Stimulated activated CD4-positive, alpha-beta T cell treated with anti-CD3 and anti-CD28 coated beads, Interleukin-1b, Interleukin-23, amount 100 ng/mL, for 1 hour (primary cell): ENCODE data around the gene SIRPD.
"Not testable (repeated sequence)": the region's sequence is repeated elsewhere in the genome, so short reads cannot be mapped to it uniquely, and the experiment has no call there.

Source experiments
- DNase-seq, 2 donors: peaks; one replicate each; pipeline ENCODE4 v3.0.0-alpha.2; 2020; ENCODE audit warnings: low read depth in 2 of 2

SIRPD gene

GRCh38 chr20:1537731-1538058, 19.8 kb downstream of the SIRPD start:
- no peak for DNase-seq

GRCh38 chr20:1536893-1537730, 20.4 kb downstream of the SIRPD start:
- no peak for DNase-seq

GRCh38 chr20:1535420-1536175, 21.9 kb downstream of the SIRPD start:
- no peak for DNase-seq

GRCh38 chr20:1534526-1534925, 23.0 kb downstream of the SIRPD start:
- DNase-seq = no peak

- no peak for DNase-seq
Observed at GRCh38 chr20:1533059-1533458, 24.4 kb downstream of the SIRPD start.

GRCh38 chr20:1528811-1529210, 28.7 kb downstream of the SIRPD start:
- no peak for DNase-seq

- DNase-seq = no peak
Observed at GRCh38 chr20:1527923-1528322, 29.6 kb downstream of the SIRPD start.

- no peak for DNase-seq
Observed at GRCh38 chr20:1526896-1527295, 30.6 kb downstream of the SIRPD start.

GRCh38 chr20:1526310-1526709, 31.2 kb downstream of the SIRPD start:
- no peak for DNase-seq

- no peak for DNase-seq
Observed at GRCh38 chr20:1524004-1524403, 33.5 kb downstream of the SIRPD start.

GRCh38 chr20:1517010-1517409, 40.5 kb downstream of the SIRPD start:
- no peak for DNase-seq

- DNase-seq = no peak
Observed at GRCh38 chr20:1513801-1514200, 43.7 kb downstream of the SIRPD start.

- peak in 1 of 2 donors; percentile 10 for DNase-seq
Observed at GRCh38 chr20:1509237-1509636, 48.3 kb downstream of the SIRPD start.

GRCh38 chr20:1508574-1508973, 48.9 kb downstream of the SIRPD start:
- no peak for DNase-seq

GRCh38 chr20:1507276-1507675, 50.2 kb downstream of the SIRPD start:
- no peak for DNase-seq

GRCh38 chr20:1505871-1506270, 51.6 kb downstream of the SIRPD start:
- no peak for DNase-seq

GRCh38 chr20:1505361-1505760, 52.1 kb downstream of the SIRPD start:
- no peak for DNase-seq

- DNase-seq = peak; percentile 43
Observed at GRCh38 chr20:1503564-1504227, 53.8 kb downstream of the SIRPD start.

- no peak for DNase-seq
Observed at GRCh38 chr20:1500496-1500895, 57.0 kb downstream of the SIRPD start.

- DNase-seq = no peak
Observed at GRCh38 chr20:1499528-1500420, 57.7 kb downstream of the SIRPD start.

- not testable (repeated sequence) for DNase-seq
Observed at GRCh38 chr20:1497371-1497770, 60.1 kb downstream of the SIRPD start.

GRCh38 chr20:1496930-1497329, 60.6 kb downstream of the SIRPD start:
- DNase-seq = no peak
